B cell (primary cell): ENCODE results near the gene NPL. TPM values are rescaled to one million over a fixed set of nuclear protein-coding genes. Genes with fewer than 3 reads are reported as not detected.

Experiments
- ATAC-seq: fragments of 200-7000 bp; cut with Tn5 transposase; one replicate; pipeline ENCODE4 v1.10.0; 2021; ENCODE audit warnings: low read depth, mild to moderate bottlenecking, moderate number of reproducible peaks, moderate library complexity
- CTCF ChIA-PET: fragments of 350-600 bp; sonication (Branson Sonifier 250); formaldehyde crosslinking; loops from one replicate; lab custom pipeline; 2021; ENCODE audit warnings: antibody characterized with exemption, inconsistent platforms; lab: Charles Lee
- POLR2A ChIA-PET: fragments of 350-600 bp; sonication (Branson Sonifier 250); formaldehyde crosslinking; loops from one replicate; lab custom pipeline; 2021; ENCODE audit warnings: antibody characterized with exemption; lab: Charles Lee
- DNase-seq: peaks from one replicate; pipeline ENCODE4 v3.0.0; 2013
- H2AFZ ChIP-seq: 2 replicates; pipeline ENCODE4 v1.6.1; 2012; ENCODE audit warnings: mild to moderate bottlenecking, low read depth, low read length; ENCODE audit not compliant: insufficient read depth, poor library complexity, severe bottlenecking
- H3K27ac ChIP-seq, 2 donors: 1 replicate in 1 of 2; 2 replicates in 1 of 2; pipeline ENCODE4 v1.5.1; 2012 to 2013; ENCODE audit warnings: low read length in 2 of 2, mild to moderate bottlenecking in 2 of 2, moderate library complexity in 1 of 2
- H3K27me3 ChIP-seq, 4 experiments: fragments of 200-600 bp in 1 of 4; sonication (generic) in 1 of 4; replicated peaks in 1 of 4; 1 replicate in 2 of 4; 2 replicates in 2 of 4; pipeline versions ENCODE4 v1.6.1 to v1.7.0; 2013 to 2016; ENCODE audit warnings: low read length in 3 of 4, mild to moderate bottlenecking in 2 of 4, mixed read lengths in 1 of 4, moderate library complexity in 1 of 4; ENCODE audit not compliant: insufficient read depth in 4 of 4, control insufficient read depth in 3 of 4; ENCODE audit errors: control extremely low read depth in 1 of 4
- H3K36me3 ChIP-seq, 2 experiments: replicated peaks in 1 of 2; 1 replicate in 1 of 2; 2 replicates in 1 of 2; pipeline versions ENCODE4 v1.6.1 to v1.7.1; 2013; ENCODE audit warnings: low read length in 1 of 2; ENCODE audit not compliant: insufficient read depth in 2 of 2, control insufficient read depth in 1 of 2; ENCODE audit errors: control extremely low read depth in 1 of 2, extremely low read depth in 1 of 2
- H3K4me1 ChIP-seq, 2 donors: fragments of 200-600 bp in 1 of 2; sonication (generic) in 1 of 2; 1 replicate in 1 of 2; 2 replicates in 1 of 2; pipeline versions ENCODE4 v1.5.1 to v1.6.1; 2013 to 2017; ENCODE audit warnings: low read length in 2 of 2; ENCODE audit not compliant: control insufficient read depth in 2 of 2, insufficient read depth in 2 of 2
- H3K4me2 ChIP-seq: replicated peaks from 2 replicates; pipeline ENCODE3; 2012; ENCODE audit warnings: mild to moderate bottlenecking, low read depth, low read length; ENCODE audit not compliant: poor library complexity, severe bottlenecking
- H3K4me3 ChIP-seq, 5 experiments: fragments of 200-600 bp in 1 of 5; sonication (generic) in 1 of 5; 1 replicate in 3 of 5; 2 replicates in 2 of 5; pipeline versions ENCODE4 v1.5.1 to v1.7.0; 2011 to 2016; ENCODE audit warnings: low read length in 4 of 5, mild to moderate bottlenecking in 4 of 5, low read depth in 2 of 5, control low read depth in 1 of 5, moderate library complexity in 1 of 5; ENCODE audit not compliant: insufficient read depth in 1 of 5; ENCODE audit errors: control extremely low read depth in 1 of 5, extremely low read depth in 1 of 5
- H3K79me2 ChIP-seq: fragments of 200-600 bp; sonication (generic); one replicate; pipeline ENCODE4 v1.6.0; 2016; ENCODE audit warnings: low read length; ENCODE audit not compliant: control insufficient read depth, insufficient read depth
- H3K9ac ChIP-seq: fragments of 200-600 bp; sonication (generic); 2 replicates; pipeline ENCODE4 v1.6.1; 2017; ENCODE audit warnings: mild to moderate bottlenecking, low read length, moderate library complexity
- H3K9me3 ChIP-seq, 3 donors: one replicate each; pipeline versions ENCODE4 v1.6.1 to v1.7.1; 2013; ENCODE audit warnings: low read length in 2 of 3; ENCODE audit not compliant: control insufficient read depth in 2 of 3, insufficient read depth in 1 of 3; ENCODE audit errors: control extremely low read depth in 1 of 3
- H4K20me1 ChIP-seq: 2 replicates; pipeline ENCODE4 v1.6.0; 2012; ENCODE audit warnings: mild to moderate bottlenecking, low read length; ENCODE audit not compliant: insufficient read depth, control insufficient read depth, poor library complexity, severe bottlenecking
- H3K27ac Mint-ChIP-seq: one replicate; pipeline ENCODE4 v1.8.0; 2021; ENCODE audit warnings: mixed read lengths
- H3K27me3 Mint-ChIP-seq: one replicate; pipeline ENCODE4 v1.8.0; 2021; ENCODE audit warnings: mixed read lengths
- H3K4me1 Mint-ChIP-seq: one replicate; pipeline ENCODE4 v1.8.0; 2021; ENCODE audit warnings: mixed read lengths
- H3K4me3 Mint-ChIP-seq: one replicate; pipeline ENCODE4 v1.8.0; 2021; ENCODE audit warnings: mixed read lengths
- H3K9me3 Mint-ChIP-seq: one replicate; pipeline ENCODE4 v1.8.0; 2022; ENCODE audit warnings: mixed read lengths; ENCODE audit not compliant: insufficient read depth
- CTCF ChIP-seq: fragments of 200-600 bp; IDR thresholded peaks from one replicate; pipeline ENCODE4 v1.8.0; 2022; ENCODE audit warnings: antibody characterized with exemption, mild to moderate bottlenecking
- EZH2 ChIP-seq: IDR thresholded peaks from 2 replicates; pipeline ENCODE4 v1.6.1; 2012; ENCODE audit warnings: borderline replicate concordance, low read depth, mild to moderate bottlenecking, moderate library complexity, low read length; ENCODE audit not compliant: insufficient read depth, poor library complexity, severe bottlenecking
- WGBS: methylation state at CpG from one replicate; pipeline ENCODE4 v1.1.5; 2013; ENCODE audit warnings: missing lambda C conversion rate; ENCODE audit not compliant: insufficient coverage; 5-methylcytosine and 5-hydroxymethylcytosine counted together
- intact Hi-C: fragments of 100-400 bp; cut with micrococcal nuclease; formaldehyde crosslinking; loops from one replicate; pipeline ENCODE4 v1.10.0; 2022
- polyA plus RNA-seq: library from polyadenylated mRNA; depleted of rRNA; stranded (reverse); fragments of >200 nt; gene quantifications from 2 replicates; pipeline ENCODE4 v1.2.3, GENCODE V29; 2012
- total RNA-seq, 2 donors: library from RNA; stranded (reverse); fragments of 120-200 nt in 1 of 2; gene quantifications; 1 replicate in 1 of 2; 2 replicates in 1 of 2; pipeline versions ENCODE4 v1.2.3 to v1.2.4, GENCODE V29; 2013 to 2022

The NPL gene
- total and polyA plus RNA-seq, 2 donors (not counting 1 experiment from before 2014, with no cell fraction given): 3.4 to 5.9 TPM

- H3K9me3 Mint-ChIP-seq: no peaks in the 10 kb centered on the region
- no peak overlapping the region for H3K4me2 ChIP-seq
- H3K36me3 ChIP-seq: no peaks in the 10 kb centered on the region
- H4K20me1 ChIP-seq: no peaks in the 10 kb centered on the region
- no peaks in the 10 kb centered on the region for H3K4me1 Mint-ChIP-seq
- no peak overlapping the region for H3K27ac Mint-ChIP-seq
- H3K4me1 ChIP-seq: no peaks in the 10 kb centered on the region
- POLR2A ChIA-PET: no interaction called here
- no peak overlapping the region for H2AFZ ChIP-seq
- H3K27me3 ChIP-seq: peaks cover 0 to 5% (median 0%) of the 10 kb centered on the region in 4 experiments
- no peak overlapping the region for H3K4me3 ChIP-seq
- WGBS: 87% methylated on average over 6 of the region's 7 CpGs
- CTCF ChIA-PET: no interaction called here
- no peaks in the 10 kb centered on the region for H3K79me2 ChIP-seq
- DNase-seq (no peak), ATAC-seq (no peak)
- H3K4me3 Mint-ChIP-seq: no peak overlapping the region
- H3K9ac ChIP-seq: no peak overlapping the region
- TF ChIP-seq CTCF (no peak), EZH2 (no peak)
- H3K27me3 Mint-ChIP-seq: peaks cover 5% of the 10 kb centered on the region
- no peak overlapping the region for H3K27ac ChIP-seq
- no peaks in the 10 kb centered on the region for H3K9me3 ChIP-seq
- intact Hi-C loops: no loop called here
Observed at GRCh38 chr1:182754087-182754486, 35.5 kb upstream of the NPL start.

DNA sequence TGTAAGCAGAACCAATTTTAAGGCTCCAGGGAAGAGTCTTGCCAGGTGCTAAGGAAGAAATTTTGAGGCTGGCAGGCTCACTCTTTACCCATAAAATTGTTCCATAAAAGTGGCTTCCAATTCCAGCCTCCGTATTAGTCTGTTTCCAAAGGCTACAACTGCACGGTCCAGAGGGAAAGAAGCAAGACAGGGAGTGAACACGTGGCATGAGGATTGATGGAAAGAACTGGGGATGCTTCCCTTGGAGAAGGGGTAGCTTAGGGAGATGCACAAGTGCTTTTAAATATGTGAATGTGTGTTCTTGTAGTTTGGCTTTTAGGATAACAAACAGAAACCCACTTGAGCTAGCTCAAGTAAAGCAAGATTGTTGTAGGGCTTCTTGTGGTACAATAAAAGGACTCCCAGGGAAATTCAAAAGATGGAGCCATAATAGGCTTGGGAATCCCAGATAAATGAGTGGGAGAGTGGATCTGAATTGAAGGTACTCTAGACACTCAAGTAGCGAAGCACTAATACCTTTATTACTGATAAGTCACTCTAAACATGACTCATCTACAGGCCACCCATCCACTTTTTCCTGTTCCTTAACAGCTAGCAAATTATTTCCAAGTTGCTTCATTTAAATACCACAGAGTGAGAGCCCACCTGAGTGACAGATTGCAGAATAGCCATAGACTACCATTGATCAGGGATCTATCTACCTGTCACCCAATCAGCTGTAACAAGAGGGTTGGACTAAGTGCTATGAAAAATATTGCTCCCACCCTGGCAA lies 34.8 kb upstream of the NPL start:
- H3K9ac ChIP-seq: no peak overlapping the region
- TF ChIP-seq CTCF: no peak
- TF ChIP-seq EZH2: no peak
- H3K4me1 ChIP-seq: no peaks in the 10 kb centered on the region
- H3K27me3 ChIP-seq: peaks cover 0 to 5% (median 0%) of the 10 kb centered on the region in 4 experiments
- Mint-ChIP-seq H3K4me3 (no peak overlapping the region), H3K9me3 (no peaks in the 10 kb centered on the region), H3K27me3 (peaks cover 5% of the 10 kb centered on the region), H3K4me1 (no peaks in the 10 kb centered on the region), H3K27ac (no peak overlapping the region)
- H2AFZ ChIP-seq: no peak overlapping the region
- intact Hi-C loops: no loop called here
- DNase-seq (no peak), ATAC-seq (no peak)
- H4K20me1 ChIP-seq: no peaks in the 10 kb centered on the region
- H3K36me3 ChIP-seq: no peaks in the 10 kb centered on the region
- ChIA-PET CTCF (interaction anchor here (0.7 kb wide), 1 partner anchor 153 kb away, joined by 3 read pairs; no protein-coding TSS in a partner anchor), POLR2A (no interaction called here)
- H3K4me2 ChIP-seq: no peak overlapping the region
- H3K79me2 ChIP-seq: no peaks in the 10 kb centered on the region
- 43% methylated on average over 2 of the region's 4 CpGs for WGBS
- H3K27ac ChIP-seq: no peak overlapping the region
- H3K9me3 ChIP-seq: no peaks in the 10 kb centered on the region
- no peak overlapping the region for H3K4me3 ChIP-seq
